ENCODE results near the gene HSPB1.
"Not testable (repeated sequence)": the region's sequence is repeated elsewhere in the genome, so short reads cannot be mapped to it uniquely, and the experiment has no call there.

Gene HSPB1

GRCh38 chr7:76291351-76292212 is 10.9 kb upstream of the HSPB1 start:
- H3K27me3 Mint-ChIP-seq, result no peaks in the 10 kb centered on the region
- H3K36me3 Mint-ChIP-seq (ENCODE audit: low read depth), result no peaks in the 10 kb centered on the region
- H3K27ac Mint-ChIP-seq, result peak overlapping the region; percentile 58
- DNase-seq (peak; percentile 92), ATAC-seq (peak; percentile 91)
- H3K4me3 Mint-ChIP-seq, result no peak overlapping the region
- H3K9me3 Mint-ChIP-seq, result no peaks in the 10 kb centered on the region
- peaks cover 14% of the 10 kb centered on the region for H3K4me1 Mint-ChIP-seq

- ATAC-seq (no peak), DNase-seq (no peak)
- peak overlapping the region; percentile 35 for H3K27ac Mint-ChIP-seq
- no peak overlapping the region for H3K4me3 Mint-ChIP-seq
- no peaks in the 10 kb centered on the region for H3K9me3 Mint-ChIP-seq
- H3K36me3 Mint-ChIP-seq (ENCODE audit: low read depth), result no peaks in the 10 kb centered on the region
- peaks cover 14% of the 10 kb centered on the region for H3K4me1 Mint-ChIP-seq
- no peaks in the 10 kb centered on the region for H3K27me3 Mint-ChIP-seq
These were observed 10.3 kb upstream of the HSPB1 start for GRCh38 chr7:76292213-76292573.

GRCh38 chr7:76292911-76293310 is 9.6 kb upstream of the HSPB1 start:
- not testable (repeated sequence) for H3K27ac Mint-ChIP-seq; H3K27me3 Mint-ChIP-seq; ATAC-seq; DNase-seq; H3K4me3 Mint-ChIP-seq; H3K36me3 Mint-ChIP-seq (ENCODE audit: low read depth); H3K9me3 Mint-ChIP-seq
- peaks cover 14% of the 10 kb centered on the region for H3K4me1 Mint-ChIP-seq

GRCh38 chr7:76293407-76293901 is 9.0 kb upstream of the HSPB1 start:
- H3K27ac Mint-ChIP-seq, result no peak overlapping the region

GRCh38 chr7:76294344-76295024 is 8.0 kb upstream of the HSPB1 start:
- ATAC-seq (no peak), DNase-seq (no peak)
- Mint-ChIP-seq H3K27ac (no peak overlapping the region), H3K36me3 (ENCODE audit: low read depth) (no peaks in the 10 kb centered on the region), H3K27me3 (no peaks in the 10 kb centered on the region), H3K4me1 (peaks cover 14% of the 10 kb centered on the region), H3K4me3 (no peak overlapping the region), H3K9me3 (no peaks in the 10 kb centered on the region)

More at GRCh38 chr7:76293407-76293901, 9.0 kb upstream of the HSPB1 start:
- Mint-ChIP-seq H3K27me3 (no peaks in the 10 kb centered on the region), H3K36me3 (ENCODE audit: low read depth) (no peaks in the 10 kb centered on the region), H3K4me1 (peaks cover 14% of the 10 kb centered on the region), H3K9me3 (no peaks in the 10 kb centered on the region), H3K4me3 (no peak overlapping the region)
- DNase-seq, result no peak
- no peak for ATAC-seq

- Mint-ChIP-seq H3K4me1 (peaks cover 2% of the 10 kb centered on the region), H3K27ac (no peak overlapping the region), H3K27me3 (peaks cover under 1% of the 10 kb centered on the region), H3K36me3 (ENCODE audit: low read depth) (no peaks in the 10 kb centered on the region), H3K9me3 (no peaks in the 10 kb centered on the region), H3K4me3 (no peak overlapping the region)
- DNase-seq, result no peak
- no peak for ATAC-seq
These were observed 5.4 kb upstream of the HSPB1 start for GRCh38 chr7:76296743-76297740.

- DNase-seq (no peak), ATAC-seq (no peak)
- no peaks in the 10 kb centered on the region for H3K36me3 Mint-ChIP-seq (ENCODE audit: low read depth)
- peaks cover 17% of the 10 kb centered on the region for H3K4me1 Mint-ChIP-seq
- H3K4me3 Mint-ChIP-seq, result no peak overlapping the region
- peaks cover 4% of the 10 kb centered on the region for H3K27me3 Mint-ChIP-seq
- no peak overlapping the region for H3K27ac Mint-ChIP-seq
- H3K9me3 Mint-ChIP-seq, result no peaks in the 10 kb centered on the region
These were observed 2.2 kb upstream of the HSPB1 start for GRCh38 chr7:76300166-76300731.

GRCh38 chr7:76301000-76301399 is 1.5 kb upstream of the HSPB1 start:
- DNase-seq (no peak), ATAC-seq (no peak)
- H3K4me3 Mint-ChIP-seq, result no peak overlapping the region
- H3K4me1 Mint-ChIP-seq, result peaks cover 17% of the 10 kb centered on the region
- no peak overlapping the region for H3K27ac Mint-ChIP-seq
- no peaks in the 10 kb centered on the region for H3K36me3 Mint-ChIP-seq (ENCODE audit: low read depth)
- H3K27me3 Mint-ChIP-seq, result peaks cover 4% of the 10 kb centered on the region
- no peaks in the 10 kb centered on the region for H3K9me3 Mint-ChIP-seq

GRCh38 chr7:76303202-76304147 is 1.0 kb downstream of the HSPB1 start:
- H3K4me1 Mint-ChIP-seq, result peaks cover 17% of the 10 kb centered on the region
- DNase-seq, result peak; percentile 81
- ATAC-seq, result peak; percentile 63
- no peaks in the 10 kb centered on the region for H3K36me3 Mint-ChIP-seq (ENCODE audit: low read depth)
- H3K27me3 Mint-ChIP-seq, result peaks cover 4% of the 10 kb centered on the region
- H3K9me3 Mint-ChIP-seq, result no peaks in the 10 kb centered on the region
- peak overlapping the region; percentile 81 for H3K4me3 Mint-ChIP-seq
- H3K27ac Mint-ChIP-seq, result peak overlapping the region; percentile 88

GRCh38 chr7:76304888-76305375 is 2.5 kb downstream of the HSPB1 start:
- Mint-ChIP-seq H3K36me3 (ENCODE audit: low read depth) (no peaks in the 10 kb centered on the region), H3K4me1 (peaks cover 17% of the 10 kb centered on the region), H3K9me3 (no peaks in the 10 kb centered on the region), H3K4me3 (no peak overlapping the region), H3K27ac (no peak overlapping the region), H3K27me3 (peaks cover 4% of the 10 kb centered on the region)
- no peak for ATAC-seq
- no peak for DNase-seq

GRCh38 chr7:76308874-76309273 is 6.4 kb downstream of the HSPB1 start:
- not testable (repeated sequence) for H3K36me3 Mint-ChIP-seq (ENCODE audit: low read depth); H3K4me3 Mint-ChIP-seq; H3K9me3 Mint-ChIP-seq; H3K27ac Mint-ChIP-seq; H3K27me3 Mint-ChIP-seq; ATAC-seq; H3K4me1 Mint-ChIP-seq; DNase-seq

GRCh38 chr7:76309341-76310101 is 7.0 kb downstream of the HSPB1 start:
- not testable (repeated sequence) for H3K4me3 Mint-ChIP-seq; DNase-seq; H3K4me1 Mint-ChIP-seq; H3K36me3 Mint-ChIP-seq (ENCODE audit: low read depth); ATAC-seq; H3K9me3 Mint-ChIP-seq; H3K27ac Mint-ChIP-seq; H3K27me3 Mint-ChIP-seq

All from activated naive CD8-positive, alpha-beta T cell treated with anti-CD3 and anti-CD28 coated beads, Interleukin-2, amount 50 U/mL, for 24 hours (primary cell).